HG03565 (cell line): ENCODE results near the gene SSU72.
"Not testable (repeated sequence)": the region's sequence is repeated elsewhere in the genome, so short reads cannot be mapped to it uniquely, and the experiment has no call there.

Source experiments
- ATAC-seq: cut with Tn5 transposase; IDR thresholded peaks from one replicate; pipeline ENCODE4 v1.9.1; 2021; ENCODE audit warnings: mild to moderate bottlenecking, moderate library complexity; ENCODE audit not compliant: unreplicated experiment

The SSU72 gene

DNA sequence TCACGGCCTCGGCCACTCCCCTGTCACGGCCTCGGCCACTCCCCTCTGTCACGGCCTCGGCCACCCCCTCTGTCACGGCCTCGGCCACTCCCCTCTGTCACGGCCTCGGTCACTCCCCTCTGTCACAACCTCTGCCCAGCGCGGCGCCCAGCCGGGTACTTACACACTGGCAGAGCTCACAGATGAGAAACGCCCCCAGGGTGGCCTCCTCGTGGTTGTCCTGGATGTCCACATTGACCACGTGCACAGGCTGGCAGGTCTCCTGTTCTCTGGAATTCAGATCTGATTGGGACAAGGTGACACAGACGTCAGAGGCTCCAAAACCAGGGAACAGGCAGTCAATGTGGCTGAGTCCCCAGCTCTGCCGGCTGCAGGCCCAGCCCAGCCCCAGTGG is 31.0 kb downstream of the SSU72 start:
- no peak for ATAC-seq

DNA sequence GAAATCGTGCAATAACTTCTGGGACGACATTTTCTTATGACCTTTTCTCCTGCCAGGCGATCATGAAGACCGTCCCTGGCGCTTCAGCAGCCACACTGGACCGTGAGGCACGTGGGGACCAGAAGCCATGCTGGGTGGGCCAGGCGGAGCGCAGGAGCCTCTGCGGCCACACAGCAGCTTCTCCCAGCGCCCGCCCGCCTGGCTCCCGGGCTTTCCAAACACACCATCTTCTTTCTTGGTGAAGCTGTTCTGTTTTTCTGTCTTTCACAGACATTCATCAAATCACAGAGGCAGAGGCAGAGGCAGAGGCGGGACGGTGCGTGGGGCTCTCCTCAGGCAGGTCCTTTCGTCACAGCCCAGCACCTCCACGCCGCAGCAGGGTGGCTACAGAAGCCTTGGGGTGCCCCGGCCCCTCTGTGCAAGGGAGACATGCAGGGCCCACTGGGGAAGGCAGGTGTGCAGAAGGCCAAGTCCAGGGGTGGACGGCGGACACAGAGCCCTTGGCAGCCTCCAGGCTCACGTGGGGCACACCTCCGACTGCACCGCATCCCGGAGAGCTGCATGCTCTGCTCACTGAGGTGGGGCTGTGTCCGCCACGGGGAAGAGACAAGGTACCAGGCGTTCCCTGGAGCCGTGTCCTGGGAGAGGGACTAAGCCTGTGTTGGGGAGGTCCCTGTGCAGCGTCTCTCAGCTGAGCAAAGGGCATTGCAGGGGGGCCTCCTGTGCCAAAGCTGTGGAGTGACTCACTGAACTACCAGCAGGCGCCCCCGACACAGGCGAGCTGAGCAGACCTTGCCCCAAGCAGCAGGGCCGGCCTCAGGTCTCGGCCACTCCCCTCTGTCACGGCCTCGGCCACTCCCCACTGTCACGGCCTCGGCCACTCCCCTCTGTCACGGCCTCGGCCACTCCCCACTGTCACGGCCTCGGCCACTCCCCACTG is 31.6 kb downstream of the SSU72 start:
- no peak for ATAC-seq

DNA sequence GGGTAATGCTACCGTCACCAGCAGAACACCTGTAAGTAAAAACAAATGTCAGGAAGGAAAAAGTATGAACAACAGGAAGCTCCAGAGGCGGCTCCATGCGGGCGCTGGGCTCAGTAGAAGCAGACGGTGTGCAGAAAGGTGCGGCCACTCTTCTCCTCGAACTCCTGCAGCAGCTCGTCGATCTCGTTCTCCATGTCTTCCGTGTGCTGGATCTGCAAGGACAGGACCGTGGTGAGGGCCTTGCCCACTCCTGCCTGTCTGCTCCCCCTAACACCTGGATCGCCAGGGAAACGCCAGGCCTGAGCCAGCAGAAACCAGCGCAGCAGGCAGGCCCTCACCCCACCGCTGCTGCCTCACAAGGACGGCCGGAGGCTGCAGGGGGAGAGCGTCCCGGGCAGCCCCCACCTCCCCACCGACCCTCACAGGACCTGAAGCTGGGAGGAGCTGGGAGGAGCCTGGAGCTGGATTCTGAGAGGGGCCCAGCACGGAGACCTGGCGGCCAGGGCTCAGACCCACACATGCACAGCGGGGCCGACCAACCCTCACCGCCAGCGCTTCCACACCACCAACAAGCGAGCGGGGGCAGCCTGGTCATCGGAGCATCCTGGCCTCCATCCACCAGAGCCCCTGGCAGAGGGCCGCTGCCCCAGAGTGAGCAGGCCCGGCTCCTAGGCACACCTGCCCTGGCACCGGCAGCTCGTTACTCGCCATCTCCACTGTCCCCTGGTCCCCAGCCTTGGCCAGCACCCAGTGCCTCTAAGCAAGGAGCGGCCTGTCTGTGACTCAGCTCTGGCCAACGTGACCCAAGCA is 32.5 kb downstream of the SSU72 start:
- ATAC-seq: no peak

DNA sequence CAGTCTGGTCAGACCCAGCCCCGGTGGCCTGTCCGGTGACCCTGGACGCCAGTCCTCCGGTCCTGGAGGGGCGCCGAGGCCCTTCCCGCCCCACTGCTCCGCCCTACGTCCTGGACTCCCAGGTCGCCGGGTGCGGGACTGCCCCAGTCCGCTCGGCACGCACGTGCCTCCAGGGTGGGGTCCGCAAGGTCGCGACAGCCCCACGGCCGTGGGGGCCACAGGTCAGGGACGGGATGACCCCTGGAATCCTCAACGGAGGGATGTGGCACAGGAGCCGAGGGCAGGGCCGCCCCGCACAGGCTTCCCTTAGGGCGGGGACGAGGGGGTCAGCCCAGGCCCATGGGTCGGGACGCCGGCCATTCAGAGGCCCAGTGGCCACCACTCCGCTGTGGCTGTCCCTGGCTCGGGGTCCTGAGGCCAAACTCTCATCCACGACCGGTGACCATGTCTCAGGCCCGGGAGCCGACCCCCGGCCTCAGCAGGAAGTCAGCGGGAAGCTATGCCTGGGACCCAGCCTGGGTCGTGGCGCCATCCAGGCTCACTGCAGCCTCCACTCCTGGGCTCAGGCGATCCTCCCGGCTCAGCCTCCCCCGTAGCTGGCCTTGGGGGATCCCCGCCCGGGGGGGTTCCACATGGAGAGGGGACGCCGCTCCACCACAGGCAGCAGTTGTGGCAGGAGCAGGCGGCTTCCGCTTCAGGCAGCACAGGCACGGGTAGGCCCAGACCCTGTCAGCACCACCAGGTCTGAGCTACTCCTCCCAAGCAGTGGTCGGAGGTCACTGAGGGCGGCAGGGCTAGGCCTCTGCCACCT is 33.6 kb downstream of the SSU72 start:
- no peak for ATAC-seq

DNA sequence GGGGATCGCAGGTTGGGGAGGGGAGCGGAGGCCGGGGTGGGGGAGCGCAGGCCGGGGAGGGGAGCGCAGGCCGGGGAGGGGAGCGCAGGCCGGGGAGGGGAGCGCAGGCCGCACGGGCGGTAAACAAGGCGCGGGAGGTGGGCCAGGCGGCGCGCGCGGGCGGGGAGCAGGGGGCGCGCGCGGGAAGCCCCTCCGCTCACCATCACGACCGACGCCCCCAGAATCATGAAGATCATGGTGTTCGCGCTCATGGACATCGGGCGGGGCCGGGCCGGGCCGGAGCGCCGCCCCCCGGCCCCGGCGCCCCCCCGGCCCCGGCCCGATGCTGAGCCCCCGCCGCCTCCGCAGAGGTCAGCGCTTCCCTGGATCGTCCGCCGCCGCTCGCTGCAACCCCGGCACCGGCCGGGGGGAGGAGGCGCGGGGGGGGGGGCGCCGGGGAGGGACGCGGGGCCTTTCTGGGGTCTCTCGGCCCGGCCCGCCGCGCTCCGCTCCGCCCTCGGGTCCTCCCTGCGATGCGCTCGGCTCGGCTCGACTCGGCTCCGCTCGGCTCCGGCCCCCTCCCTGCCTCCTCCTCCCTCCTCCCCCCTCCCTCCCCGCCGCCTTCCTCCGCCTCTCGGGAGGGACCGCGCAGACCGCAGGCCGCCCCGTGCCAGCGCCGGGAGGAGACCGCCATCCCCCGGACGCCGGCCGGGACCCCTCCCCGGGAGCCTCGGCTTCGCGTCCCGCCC is 34.4 kb downstream of the SSU72 start, which contains the start of gene TMEM240:
Gene TMEM240, minus strand, starts transcription at position 535 of the 728 bp plus-strand sequence. Its CDS starts 278 bp downstream, at position 257.
- no peak for ATAC-seq

DNA sequence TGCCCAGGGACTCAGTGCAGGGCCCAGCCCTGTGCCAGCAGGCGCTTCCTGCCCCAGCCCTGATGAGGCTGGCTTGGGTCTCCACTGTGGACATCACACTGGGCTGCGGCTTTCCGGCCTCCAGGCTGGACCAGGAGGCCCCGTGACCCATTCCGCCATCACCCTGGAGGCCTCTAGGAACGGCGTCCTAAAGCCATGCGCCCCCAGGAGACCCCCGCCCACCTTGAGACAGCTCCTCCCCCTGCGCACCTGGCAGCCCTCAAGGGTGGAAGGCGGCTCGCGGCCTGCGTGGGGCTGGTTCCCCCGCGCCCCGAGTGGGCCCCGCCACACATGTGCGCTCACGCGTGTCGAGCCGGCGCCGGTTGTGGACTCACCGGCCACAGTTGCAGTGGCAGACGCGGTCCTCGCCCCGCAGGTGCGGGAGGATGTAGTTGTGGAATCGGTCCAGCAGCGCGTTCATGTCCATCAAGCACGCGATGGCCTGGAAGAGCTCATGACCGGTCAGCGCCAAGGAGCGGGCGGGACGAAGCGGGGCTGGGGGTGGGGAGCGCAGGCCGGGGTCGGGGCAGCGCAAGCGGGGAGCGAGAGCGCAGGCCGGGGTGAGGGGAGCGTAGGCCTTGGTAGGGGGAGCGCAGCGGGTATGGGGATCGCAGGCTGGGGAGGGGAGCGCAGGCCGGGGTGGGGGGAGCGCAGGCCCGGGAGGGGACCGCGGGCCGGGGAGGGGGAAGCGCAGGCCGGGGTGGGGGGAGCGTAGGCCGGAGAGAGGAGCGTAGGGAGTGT is 35.2 kb downstream of the SSU72 start:
- no peak for ATAC-seq

DNA sequence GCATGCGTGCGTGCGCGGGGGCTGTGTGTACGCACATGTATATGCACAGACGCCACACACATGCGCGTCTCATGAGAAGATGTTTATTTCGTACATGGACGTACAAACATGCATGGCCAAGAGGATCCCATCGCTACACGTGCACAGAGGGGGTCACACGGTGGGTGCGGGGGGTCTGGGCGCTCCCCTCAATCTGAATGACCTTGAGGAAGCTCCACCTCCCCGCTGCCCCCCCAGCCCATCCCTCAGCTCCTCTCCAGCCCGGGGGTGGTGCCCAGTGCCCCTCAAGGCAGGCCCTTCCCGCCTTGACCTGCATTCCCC is 35.7 kb downstream of the SSU72 start:
- no peak for ATAC-seq

DNA sequence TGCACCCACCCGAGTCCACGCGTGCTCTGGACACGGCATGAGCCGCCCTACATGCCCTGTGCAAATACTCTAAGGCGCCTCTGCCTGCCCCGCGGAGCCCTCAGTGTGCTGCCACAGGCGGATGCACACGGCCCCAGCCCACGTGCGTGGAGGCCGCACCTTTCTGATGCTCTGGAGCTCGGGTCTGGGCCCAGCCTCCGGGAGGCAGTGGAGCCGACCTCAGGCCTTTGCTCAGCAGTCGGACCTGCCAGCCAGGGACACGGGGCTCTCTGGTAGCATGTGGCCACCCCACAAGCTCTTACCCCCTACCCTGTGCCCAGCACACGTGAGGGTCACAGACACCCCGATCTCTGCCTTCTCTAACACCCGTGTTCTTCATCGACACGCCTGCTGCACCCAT is 36.3 kb downstream of the SSU72 start:
- ATAC-seq: no peak

DNA sequence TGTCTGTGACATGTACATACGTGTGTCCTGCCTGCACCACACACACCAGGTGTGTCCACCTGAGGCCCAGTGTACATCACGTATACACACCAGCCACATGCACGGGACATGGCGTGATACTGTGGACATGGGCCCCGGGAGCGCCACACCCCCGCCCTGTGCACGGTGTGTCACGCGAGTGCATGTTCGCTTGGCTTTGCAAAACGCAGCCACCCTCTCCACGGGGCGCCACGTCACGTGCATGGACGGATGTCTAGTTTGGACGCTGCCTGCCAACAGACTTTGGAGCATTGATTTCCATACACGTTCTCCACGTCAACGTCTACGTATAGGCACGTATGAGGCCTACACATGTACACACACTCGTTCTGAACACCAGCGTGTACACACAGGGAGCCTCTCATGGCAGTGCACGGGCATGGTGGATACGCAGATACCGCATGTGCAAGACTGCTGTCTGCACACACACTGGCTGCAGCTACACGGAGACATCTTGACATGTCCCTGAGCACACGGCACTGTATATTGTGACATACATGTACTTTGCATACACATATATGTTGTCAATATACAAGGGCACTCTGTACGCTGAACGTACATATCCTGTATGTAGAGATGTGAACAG is 36.9 kb downstream of the SSU72 start:
- no peak for ATAC-seq

DNA sequence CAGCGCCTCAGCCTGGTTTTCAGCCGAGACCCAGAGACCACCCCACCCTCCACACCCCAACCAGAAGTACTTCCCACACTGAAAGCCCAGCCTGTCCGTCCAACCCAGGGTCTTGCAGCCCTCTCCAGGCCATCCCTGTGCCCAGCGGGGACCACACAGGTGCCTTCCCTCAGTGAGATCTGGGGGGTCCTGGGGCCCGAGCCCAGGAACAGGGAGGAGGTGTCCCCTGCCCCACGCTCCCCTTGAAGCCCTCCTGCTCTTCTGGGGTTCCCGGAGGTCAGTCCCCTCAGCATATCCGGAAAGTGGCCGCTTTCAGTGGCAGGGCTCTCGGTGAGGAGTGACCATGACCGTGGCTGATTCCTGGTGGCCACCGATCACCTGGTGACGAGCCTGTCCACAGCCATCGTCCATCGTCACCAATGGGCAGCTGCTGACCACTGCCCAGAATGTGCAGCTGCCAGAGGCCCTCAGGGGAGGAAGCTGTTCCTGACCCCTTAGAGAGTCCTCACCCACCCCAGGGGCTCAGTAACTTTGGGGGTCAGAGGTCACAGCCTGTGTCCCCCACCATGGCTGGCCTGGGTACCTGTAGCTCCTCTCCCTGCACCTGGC is 37.6 kb downstream of the SSU72 start:
- ATAC-seq: no peak

DNA sequence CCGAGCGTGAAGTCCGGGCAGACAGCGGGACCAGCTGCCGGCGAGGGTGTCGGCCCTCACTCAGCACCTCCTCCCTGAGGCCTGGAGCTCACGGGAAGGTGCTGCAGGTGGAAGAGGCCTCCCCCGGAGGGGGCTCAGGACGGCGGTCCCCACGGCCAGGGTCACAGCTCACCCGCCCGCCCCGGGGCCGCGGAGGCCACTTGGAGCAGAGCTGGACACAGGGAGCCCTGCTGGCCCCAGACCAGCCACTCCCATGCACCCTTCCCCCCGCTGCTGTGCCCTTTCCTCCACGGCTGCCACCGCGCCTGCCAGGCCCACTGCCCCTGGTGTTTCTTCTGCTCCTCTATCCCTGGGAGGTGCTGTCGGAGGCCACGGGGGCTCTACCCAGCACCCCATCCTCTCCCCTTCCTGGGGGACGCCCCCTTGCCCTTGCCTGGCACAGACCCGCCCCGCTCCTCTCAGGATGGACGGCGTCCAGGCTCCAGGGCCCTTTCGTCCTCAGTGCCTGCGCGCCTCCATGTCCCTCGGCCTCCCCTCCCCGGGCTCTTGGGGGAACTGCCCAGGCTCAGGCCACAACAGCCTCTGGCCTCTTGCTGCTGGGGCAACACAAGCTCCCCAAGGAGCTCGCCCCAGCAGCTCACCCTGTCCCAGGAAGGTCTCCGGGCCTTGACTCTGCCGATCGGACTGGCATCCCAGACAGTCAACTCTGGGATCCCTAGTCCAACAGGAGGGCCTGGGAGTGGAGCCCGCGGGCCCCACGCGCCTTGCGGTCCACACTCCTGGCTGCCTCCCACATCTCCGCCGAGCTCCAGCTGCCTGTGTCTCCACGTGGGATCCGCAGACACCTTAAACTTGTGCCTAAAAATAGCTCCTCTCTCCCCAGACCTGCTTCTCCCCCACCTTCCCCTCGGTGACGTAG is 38.4 kb downstream of the SSU72 start:
- ATAC-seq: no peak

DNA sequence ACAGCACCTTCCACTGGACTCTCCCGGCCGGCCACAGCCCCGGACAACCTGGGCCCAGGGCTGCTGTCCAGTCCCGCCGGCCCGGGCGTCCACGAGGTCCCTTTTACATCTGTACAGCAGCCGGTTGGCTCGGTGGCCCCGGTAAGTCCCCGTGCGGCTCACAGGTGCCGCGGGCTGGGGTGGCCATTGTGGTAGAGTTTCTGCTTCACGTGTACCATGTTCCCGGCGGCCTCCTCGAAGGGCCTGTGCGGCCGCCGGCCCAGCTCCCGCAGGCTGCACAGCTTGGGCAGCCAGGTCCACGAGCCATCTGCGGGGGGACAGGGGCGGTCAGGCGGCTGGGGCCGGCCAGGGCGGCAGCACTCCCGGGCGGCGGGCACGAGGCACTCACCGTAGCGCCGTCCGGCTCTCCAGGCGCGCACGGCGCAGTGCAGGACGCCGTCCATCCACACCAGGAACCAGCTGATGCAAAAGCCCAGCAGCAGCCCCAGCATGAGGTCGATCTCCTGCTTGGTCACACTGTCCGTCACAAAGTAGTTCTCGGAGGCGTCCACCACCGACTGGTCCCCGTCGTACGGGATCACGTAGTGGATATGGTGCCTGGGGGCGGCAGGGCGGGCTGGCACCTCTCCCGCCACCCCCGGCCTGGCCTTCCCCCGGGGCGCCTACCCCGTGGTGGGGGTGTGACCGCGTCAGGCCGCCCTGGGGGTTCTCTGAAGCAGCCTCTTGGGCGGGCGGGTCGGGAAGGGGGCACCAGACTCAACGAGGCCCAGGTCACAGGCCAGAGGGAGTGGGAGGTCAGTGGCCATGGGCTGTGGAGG is 39.3 kb downstream of the SSU72 start:
- no peak for ATAC-seq

DNA sequence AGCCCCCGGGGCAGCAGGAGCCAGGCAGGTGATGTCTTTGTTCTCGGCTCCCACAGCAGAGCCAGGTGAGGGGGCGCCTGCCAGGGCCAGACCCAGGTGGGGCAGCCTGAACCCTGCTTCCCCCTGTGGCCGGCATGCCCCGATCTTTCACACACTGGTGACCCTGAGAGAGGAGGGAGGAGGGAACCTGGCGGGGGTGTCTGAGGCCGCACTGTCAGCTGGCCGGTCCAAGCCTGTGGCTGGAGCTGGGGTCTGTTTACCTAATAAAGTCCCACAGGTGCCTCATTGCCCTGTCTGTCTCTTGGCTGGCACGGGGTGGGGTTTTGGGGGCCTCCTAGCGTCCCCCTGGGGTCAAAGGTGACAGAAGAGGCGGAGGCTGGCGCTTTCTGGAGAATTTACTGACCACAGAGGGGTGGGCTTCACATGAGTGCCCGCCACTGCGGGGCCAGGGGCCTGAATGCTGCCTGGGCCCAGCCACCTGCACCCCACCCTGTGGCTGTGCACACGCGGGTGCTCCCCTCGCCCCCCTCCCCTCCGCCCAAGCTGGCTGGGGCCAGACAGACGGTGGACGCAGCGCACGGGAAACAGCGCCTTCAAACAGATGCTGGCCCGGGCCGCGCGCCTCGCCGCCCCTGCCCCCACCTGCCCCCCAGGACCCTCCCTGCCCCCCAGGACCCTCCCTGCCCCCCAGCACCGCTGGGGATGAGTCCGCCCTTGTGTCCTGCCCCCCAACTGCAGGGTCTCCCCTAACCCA is 40.1 kb downstream of the SSU72 start:
- ATAC-seq: no peak

DNA sequence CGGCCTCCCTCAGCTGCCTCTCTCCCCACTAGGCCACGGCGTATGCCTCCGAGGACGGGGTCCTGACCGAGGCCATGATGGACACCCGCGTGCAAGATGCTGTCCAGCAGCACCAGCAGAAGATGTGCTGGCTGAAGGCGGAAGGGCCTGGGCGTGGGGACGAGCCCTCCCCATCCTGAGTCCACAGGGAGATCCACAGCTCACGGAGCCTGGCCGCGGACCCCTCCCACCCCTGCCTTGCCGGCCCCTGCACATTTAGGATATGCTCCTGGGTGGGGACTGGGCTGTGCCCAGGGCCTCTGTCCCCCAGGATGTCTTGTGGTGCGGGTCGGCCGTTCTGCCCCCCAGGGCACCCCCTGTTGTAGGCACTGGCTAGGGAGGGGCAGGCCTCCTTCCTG is 40.8 kb downstream of the SSU72 start:
- ATAC-seq: not testable (repeated sequence)

DNA sequence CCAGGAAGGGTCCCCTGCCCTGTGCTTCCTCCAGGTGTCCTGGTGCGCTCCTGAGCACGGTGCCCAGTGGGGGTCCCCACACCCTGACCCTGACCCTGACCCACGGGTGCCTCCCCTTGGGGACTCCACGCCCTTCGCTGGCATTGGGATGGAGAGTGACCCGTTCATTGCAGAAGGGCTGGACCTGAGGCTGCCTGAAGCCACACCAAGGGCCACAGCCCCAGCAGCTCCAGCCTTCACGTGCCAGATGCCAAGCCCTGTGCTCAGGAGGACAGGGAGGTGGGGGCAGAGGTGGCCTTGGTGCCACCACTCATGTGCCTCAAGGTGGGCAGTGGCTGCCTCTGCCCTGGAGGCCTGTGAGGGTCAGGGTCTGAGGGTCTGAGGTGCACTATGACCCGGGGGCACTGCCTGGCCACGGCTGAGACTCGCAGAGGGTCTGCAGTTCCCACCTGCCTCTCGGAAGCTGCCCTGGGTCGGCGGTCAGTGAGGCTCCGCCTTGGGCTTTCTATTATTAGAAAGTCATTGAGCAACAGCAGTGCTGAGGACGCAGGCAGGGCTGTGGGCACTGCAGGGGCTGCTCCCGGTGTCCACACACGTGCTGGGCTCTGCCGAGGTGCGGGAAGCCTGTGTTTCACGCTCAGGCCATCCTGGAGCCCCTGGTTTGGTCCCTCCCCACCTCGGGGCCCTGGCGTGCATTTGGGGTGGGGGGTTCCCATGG is 41.3 kb downstream of the SSU72 start:
- not testable (repeated sequence) for ATAC-seq

DNA sequence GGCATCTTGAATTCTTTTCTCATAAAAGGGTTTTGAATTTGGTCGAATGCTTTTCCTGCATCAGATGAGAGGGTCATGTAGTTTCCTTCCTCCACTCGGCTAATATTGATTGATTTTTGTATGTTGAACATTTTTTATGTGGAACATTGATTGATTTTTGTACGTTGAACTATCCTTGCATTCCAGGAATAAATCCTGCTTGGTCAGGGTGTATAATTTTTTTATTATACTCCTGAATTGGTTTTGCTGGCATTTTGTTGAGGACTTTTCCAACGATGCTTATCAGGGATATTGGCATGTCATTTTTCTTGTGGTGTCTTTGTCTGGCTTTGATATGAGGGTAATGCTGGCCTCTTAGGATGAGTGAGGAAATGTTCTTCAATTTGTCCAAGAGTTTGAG is 42.7 kb downstream of the SSU72 start:
- ATAC-seq: no peak
